Measurements from ENCODE around the gene OTUB2. TPM values are rescaled to one million over a fixed set of nuclear protein-coding genes. Genes with fewer than 3 reads are reported as not detected.

OTUB2 gene
- total and polyA plus RNA-seq, 8 donors = 0.45 to 4.1 (median 0.63) TPM; not detected in 2

DNA sequence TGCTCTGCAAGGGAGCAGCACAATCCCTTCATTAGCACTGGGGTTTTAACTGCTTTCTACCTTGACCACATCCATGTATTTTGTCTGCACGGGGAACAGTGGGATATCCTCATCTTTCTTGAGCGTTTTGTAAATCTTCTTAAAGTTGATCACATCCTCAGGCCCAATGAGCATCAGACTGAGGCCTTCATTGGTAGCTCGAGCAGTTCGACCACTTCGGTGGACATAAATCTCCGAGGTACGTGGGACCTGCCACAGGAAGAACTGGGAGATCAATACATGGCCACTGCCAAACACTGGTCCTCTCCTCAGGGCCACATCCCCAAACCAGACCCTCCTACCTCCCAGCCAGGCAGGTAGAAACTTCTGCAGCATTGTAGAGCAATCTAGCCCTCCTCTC is 28.8 kb downstream of the OTUB2 start:
- Histone ChIP-seq H3K4me1 (peaks cover 0 to 43% (median 26%) of the 10 kb centered on the region in 4 donors), H3K27me3 (no peaks in the 10 kb centered on the region), H3K36me3 (peaks cover 82 to 100% (median 100%) of the 10 kb centered on the region in 4 donors), H3K9me3 (no peaks in the 10 kb centered on the region), H3K27ac (no peak overlapping the region), H3K4me3 (no peak overlapping the region)
- intact Hi-C loops (cut with DNase I; ENCODE audit: low total_unique reads) = no loop called here
- TF ChIP-seq, protein P1, sequence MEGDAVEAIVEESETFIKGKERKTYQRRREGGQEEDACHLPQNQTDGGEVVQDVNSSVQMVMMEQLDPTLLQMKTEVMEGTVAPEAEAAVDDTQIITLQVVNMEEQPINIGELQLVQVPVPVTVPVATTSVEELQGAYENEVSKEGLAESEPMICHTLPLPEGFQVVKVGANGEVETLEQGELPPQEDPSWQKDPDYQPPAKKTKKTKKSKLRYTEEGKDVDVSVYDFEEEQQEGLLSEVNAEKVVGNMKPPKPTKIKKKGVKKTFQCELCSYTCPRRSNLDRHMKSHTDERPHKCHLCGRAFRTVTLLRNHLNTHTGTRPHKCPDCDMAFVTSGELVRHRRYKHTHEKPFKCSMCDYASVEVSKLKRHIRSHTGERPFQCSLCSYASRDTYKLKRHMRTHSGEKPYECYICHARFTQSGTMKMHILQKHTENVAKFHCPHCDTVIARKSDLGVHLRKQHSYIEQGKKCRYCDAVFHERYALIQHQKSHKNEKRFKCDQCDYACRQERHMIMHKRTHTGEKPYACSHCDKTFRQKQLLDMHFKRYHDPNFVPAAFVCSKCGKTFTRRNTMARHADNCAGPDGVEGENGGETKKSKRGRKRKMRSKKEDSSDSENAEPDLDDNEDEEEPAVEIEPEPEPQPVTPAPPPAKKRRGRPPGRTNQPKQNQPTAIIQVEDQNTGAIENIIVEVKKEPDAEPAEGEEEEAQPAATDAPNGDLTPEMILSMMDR (IDR thresholded peaks at IDR 0.05) = no peak
- TF ChIP-seq POLR2A (IDR thresholded peaks at IDR 0.05) (no peak), EP300 (IDR thresholded peaks at IDR 0.05) (no peak), POLR2AphosphoS5 (IDR thresholded peaks at IDR 0.05) (no peak)
- no peak for DNase-seq
- WGBS, 5 donors = 94 to 97% (median 95%) methylated on average over 7 of the region's 7 CpGs

DNA sequence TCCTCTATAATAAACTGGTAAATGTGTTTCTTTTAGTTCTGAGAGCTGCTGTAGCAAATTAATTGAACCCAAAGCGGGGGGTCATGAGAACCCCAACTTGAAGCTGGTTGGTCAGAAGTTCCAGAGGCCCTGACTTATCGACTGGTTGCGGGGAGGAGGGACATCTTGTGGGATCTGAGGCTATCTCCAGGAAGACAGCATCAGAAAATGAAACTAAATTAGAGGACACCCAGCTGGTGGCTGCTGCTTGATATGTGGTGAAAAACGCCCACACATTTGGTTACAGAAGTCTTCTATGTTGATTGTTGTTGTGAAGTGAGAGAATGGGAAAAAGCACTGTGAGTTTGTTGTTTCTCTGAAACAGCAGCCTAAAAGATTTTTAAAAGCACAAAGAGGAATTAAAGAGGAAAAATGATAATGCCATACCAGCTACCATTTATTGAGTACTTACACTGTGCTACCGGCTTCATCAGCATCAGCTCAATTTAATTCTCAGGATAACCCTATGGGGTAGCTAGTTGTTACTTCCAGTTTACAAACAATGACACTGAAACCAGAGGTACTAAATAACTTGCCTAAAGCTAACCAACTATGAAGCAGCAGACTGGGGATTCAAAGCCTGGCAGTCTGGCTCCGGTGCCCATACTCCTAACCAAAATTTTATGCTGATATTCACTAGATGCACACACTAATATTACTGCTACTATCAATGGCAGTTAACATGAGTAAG is 30.6 kb downstream of the OTUB2 start:
- peaks cover 0 to 46% (median 24%) of the 10 kb centered on the region in 4 donors for H3K4me1 ChIP-seq
- TF ChIP-seq POLR2A (IDR thresholded peaks at IDR 0.05) (no peak), EP300 (IDR thresholded peaks at IDR 0.05) (no peak), POLR2AphosphoS5 (IDR thresholded peaks at IDR 0.05) (no peak)
- TF ChIP-seq, protein P1 (IDR thresholded peaks at IDR 0.05) = no peak
- H3K27me3 ChIP-seq = no peaks in the 10 kb centered on the region
- DNase-seq = peak in 1 of 2 donors; percentile 39
- peak overlapping the region in 1 of 5 donors; percentile 33 for H3K27ac ChIP-seq
- no peaks in the 10 kb centered on the region for H3K9me3 ChIP-seq
- intact Hi-C loops (cut with DNase I; ENCODE audit: low total_unique reads) = no loop called here
- peaks cover 84 to 100% (median 100%) of the 10 kb centered on the region in 4 donors for H3K36me3 ChIP-seq
- no peak overlapping the region for H3K4me3 ChIP-seq
- WGBS, 5 donors = 69 to 80% (median 78%) methylated on average over 6 of the region's 6 CpGs

DNA sequence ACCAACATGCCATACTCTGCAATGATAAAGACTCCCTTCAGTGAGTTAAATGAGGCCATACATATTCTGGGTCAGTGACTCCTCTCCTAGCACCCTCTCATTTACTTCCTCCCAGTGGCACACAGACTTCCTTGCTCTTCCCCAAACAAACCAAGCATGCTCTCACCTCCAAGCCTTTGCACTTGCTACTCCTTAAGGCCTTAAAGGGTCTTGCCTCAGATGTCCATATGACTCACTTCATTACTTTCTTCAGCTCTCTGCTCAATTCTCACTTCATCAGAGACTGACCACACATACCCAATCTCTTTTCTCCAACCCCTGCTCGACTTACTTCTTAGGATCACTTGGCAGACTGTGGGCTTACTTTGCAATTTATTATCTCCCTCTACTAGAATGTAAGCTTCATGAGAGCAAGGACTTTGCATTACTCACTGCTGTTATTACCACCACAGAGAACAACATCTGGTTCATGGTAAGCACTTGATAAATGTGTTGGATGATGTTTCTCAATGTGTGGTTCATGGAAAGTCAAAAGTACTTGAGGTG is 32.1 kb downstream of the OTUB2 start:
- Histone ChIP-seq H3K4me3 (no peak overlapping the region), H3K4me1 (peaks cover 3 to 53% (median 30%) of the 10 kb centered on the region in 4 donors), H3K36me3 (peaks cover 75 to 96% (median 95%) of the 10 kb centered on the region in 4 donors), H3K27ac (peak overlapping the region in 1 of 5 donors; percentile 14), H3K9me3 (no peaks in the 10 kb centered on the region), H3K27me3 (no peaks in the 10 kb centered on the region)
- 31 to 71% (median 55%) methylated on average over 1 of the region's 1 CpG for WGBS, 5 donors
- no peak for DNase-seq
- TF ChIP-seq, protein P1 (IDR thresholded peaks at IDR 0.05) = no peak
- TF ChIP-seq EP300 (IDR thresholded peaks at IDR 0.05) (no peak), POLR2AphosphoS5 (IDR thresholded peaks at IDR 0.05) (no peak), POLR2A (IDR thresholded peaks at IDR 0.05) (no peak)
- intact Hi-C loops (cut with DNase I; ENCODE audit: low total_unique reads) = no loop called here

DNA sequence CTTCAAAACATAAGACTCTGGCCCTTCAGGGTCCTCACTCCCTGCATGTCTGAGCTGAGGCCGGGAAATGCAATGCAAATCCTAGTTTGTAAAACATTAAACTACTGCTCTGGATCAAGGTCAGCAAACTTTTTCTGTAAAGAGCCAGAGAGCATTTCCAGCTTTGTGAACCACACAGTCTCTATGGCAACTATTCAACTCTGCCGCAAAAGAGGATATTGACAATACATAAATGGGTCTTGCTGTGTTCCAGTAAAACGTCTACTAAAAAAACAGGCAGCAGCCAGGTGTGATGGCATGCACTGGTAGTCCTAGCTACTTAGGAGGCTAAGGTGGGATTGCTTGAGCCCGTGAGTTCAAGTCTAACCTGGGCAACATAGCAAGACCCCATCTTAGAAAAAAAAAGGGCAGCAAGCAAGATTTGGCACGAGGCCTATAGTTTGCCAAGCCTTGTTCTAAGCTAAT is 32.6 kb downstream of the OTUB2 start:
- H3K9me3 ChIP-seq = no peaks in the 10 kb centered on the region
- TF ChIP-seq POLR2AphosphoS5 (IDR thresholded peaks at IDR 0.05) (no peak), POLR2A (IDR thresholded peaks at IDR 0.05) (no peak), EP300 (IDR thresholded peaks at IDR 0.05) (no peak)
- TF ChIP-seq, protein P1 (IDR thresholded peaks at IDR 0.05) = no peak
- DNase-seq = peak in 1 of 2 donors; percentile 59
- H3K4me3 ChIP-seq = no peak overlapping the region
- peaks cover 75 to 94% (median 92%) of the 10 kb centered on the region in 4 donors for H3K36me3 ChIP-seq
- WGBS, 5 donors = 41 to 67% (median 59%) methylated on average over 5 of the region's 5 CpGs
- peak overlapping the region in 1 of 5 donors; percentile 51 for H3K27ac ChIP-seq
- peaks cover 3 to 58% (median 32%) of the 10 kb centered on the region in 4 donors for H3K4me1 ChIP-seq
- intact Hi-C loops (cut with DNase I; ENCODE audit: low total_unique reads) = no loop called here
- no peaks in the 10 kb centered on the region for H3K27me3 ChIP-seq
